Measurements from ENCODE around the gene DHX34.
"Not testable (repeated sequence)": the region's sequence is repeated elsewhere in the genome, so short reads cannot be mapped to it uniquely, and the experiment has no call there.

Gene DHX34

DNA sequence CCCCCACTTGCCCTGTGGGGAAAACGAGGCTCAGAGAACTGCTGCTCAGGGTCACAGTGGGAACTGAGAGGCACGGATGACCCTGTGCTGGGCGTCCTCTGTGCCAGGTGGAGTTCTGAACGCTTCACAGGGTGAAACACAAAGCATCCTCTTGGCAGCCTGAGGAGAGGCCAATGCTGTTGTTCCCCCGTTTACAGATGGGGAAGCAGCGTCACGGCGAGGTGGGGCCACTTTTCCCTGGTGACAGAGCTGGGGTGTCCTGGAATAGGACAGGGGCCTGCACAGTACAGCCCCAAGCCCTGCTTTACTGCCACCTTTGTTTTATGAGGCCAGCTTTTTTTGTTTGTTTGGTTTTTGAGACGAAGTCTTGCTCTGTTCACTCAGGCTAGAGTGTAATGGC is 22.1 kb downstream of the DHX34 start:
- DNase-seq (ENCODE audit: low spot score), result no peak

DNA sequence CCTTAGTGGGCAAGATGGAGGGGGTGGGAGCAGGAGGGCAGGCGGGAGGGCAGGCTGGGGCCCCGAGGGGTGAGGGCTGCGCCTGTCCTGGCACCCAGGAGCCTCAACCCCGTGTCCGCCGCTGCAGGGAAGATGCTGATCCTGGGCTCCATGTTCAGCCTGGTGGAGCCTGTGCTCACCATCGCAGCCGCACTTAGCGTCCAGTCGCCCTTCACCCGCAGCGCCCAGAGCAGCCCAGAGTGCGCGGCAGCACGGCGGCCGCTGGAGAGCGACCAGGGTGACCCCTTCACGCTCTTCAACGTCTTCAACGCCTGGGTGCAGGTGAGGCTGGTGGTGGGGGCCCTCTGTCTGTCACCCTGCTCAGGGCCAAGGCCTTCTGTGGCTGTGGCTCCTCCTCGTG is 23.5 kb downstream of the DHX34 start:
- DNase-seq (ENCODE audit: low spot score), result no peak

DNA sequence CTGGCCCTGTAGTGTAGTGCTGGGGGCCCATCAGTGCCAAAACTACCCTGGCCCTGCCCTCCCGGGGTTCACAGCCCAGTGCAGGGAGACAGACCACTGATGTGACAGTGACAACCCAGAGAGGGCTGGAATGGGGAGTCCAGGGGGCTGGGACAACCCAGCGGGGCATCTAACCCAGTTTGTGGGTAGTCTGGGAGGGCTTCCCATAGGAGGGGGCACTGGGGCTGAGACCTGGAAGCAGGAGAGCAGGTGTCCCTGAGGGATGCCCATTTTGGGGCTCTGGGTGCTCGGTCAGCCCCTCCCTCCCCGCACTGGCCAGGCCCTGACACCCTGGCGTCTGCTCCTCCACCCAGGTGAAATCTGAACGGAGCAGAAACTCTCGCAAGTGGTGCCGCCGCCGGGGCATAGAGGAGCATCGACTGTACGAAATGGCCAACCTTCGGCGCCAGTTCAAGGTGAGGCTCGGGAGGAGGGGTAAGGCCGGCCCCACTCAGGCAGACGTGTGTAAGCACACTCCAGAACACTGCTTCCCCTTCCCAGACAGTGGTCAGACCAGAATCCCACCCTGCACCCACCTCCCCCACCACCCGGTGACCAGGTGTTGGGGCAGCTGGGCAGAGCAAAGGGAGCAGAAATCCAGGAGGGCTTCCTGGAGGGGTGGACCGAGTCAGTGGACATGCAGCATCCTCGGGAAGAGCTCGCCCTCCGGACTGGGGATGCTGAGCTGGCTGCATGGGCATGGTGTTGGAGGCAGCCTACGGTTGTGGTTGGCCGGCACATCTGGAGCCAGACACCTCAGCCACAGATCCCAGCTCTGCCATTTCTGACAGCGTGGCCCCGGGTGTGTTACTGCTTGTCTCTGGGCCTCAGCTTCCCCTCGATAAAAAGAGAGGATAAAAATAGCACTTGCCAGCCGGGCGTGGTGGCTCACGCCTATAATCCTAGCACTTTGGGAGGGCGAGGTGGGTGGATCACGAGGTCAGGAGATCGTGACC is 24.4 kb downstream of the DHX34 start:
- no peak for DNase-seq (ENCODE audit: low spot score)

DNA sequence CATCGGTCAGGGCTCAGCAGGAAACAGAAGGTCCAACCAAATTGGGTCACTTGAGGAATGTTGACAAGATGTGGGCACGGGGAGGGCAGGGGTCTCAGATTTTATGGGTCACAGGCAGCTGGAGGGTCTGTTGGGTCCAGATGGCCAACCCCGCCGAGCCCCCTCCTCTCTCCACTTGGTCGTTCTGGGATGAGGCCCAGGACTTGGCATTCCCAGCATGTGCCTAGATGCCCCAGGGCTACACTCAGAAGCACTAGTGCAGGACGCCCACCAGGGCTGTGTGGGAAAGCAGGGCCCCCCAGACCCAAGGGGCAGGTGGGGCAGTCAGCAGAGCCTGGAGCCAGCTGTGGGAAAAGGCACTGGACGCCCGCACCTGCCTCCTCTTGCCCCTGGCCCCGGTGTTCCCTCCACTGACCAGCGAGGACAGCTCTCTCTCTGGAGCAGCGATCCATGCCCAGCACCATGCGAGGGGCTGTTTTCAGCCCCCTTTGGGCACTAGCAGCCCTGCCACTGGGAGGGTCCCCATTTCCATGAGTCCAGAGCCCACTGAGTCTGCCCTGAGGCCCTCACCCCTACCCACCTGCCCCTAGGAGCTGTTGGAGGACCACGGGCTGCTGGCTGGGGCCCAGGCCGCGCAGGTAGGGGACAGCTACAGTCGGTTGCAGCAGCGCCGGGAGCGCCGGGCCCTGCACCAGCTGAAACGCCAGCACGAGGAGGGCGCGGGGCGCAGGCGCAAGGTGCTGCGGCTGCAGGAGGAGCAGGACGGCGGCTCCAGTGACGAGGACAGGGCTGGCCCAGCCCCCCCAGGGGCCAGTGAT is 26.0 kb downstream of the DHX34 start:
- no peak for DNase-seq (ENCODE audit: low spot score)

DNA sequence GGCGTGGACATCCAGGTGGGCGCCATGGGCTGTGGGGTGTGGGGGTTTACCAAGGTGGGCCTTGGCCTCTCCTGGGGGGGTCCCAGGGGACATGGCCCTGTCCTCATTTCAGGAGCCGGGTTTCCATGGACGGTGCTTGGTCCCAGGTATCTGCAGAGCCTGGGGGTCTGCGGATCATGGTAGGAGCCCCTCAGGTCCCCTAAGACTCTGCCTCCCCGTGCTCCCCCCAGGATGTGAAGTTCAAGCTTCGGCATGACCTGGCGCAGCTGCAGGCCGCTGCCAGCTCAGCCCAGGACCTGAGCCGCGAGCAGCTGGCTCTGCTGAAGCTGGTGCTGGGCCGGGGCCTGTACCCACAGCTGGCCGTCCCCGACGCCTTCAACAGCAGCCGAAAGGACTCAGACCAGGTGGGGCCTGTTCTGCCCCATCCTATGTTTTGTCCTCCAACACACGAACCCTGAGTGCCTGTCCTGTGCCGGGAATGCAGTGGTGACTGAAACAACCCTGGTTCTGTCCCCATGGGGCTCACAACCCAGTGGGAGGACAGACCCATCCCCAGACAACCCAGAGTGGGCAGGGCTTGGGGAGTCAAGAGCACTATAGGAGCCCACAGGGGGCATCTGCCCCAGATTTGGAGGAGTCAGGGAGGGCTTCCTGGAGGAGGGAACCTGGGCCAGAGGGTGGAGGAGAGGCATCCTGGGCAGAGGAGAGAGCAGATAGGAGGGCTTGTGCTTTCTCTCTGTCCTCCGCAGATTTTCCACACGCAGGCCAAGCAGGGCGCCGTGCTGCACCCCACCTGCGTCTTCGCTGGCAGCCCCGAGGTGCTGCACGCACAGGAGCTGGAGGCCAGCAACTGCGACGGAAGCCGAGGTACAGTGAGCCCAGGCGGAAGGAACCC is 26.8 kb downstream of the DHX34 start:
- DNase-seq (ENCODE audit: low spot score), result no peak

DNA sequence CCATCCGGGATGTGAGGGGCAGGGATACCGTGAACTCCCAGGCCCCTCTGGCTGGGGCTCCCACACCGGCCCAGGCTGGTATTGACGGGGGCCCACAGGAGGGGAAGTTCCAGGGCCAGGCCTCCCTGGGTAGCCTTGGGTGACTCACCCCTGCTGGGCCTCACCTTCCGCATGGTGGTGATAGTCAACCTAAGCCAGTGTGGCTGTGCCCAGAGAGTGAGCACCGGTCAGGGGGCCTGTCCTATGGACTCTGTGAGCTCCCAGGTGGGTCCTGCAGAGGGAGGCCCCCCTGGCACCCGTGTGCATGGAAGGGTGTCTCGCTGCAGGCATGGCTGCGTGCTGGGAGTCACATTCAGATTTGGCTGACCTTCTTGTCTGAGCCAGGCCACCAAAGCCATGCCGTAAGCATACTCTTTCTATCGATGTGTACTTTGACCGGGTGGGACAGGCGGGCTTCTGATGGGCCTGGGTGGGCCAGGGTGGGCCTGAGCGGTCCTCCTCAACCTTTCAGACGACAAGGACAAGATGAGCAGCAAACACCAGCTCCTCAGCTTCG is 27.6 kb downstream of the DHX34 start:
- no peak for DNase-seq (ENCODE audit: low spot score)

DNA sequence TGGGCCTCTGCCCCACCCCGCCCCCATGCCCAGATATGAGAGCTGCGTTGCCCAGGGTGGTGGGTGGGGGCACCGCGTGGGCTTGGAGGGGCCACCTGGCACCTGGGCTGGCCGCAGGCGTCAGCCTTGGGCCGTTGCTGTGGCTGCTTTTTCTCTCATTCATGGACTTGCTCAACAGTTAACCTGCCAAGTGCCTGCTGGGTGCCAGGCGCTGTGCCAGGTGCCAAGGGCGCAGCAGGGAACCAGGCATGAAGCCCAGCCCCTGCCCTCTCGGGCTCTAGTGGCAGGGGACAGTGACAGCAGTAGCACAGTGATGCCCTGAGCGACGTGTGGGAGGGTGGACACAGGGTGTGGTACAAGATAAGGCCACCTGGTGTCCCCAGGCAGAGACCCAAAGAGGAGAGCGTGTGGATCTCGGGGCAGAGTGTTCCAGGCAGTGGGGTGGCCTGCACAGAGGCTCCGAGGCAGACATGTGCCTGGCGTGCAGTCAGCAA is 28.1 kb downstream of the DHX34 start:
- no peak for DNase-seq (ENCODE audit: low spot score)

DNA sequence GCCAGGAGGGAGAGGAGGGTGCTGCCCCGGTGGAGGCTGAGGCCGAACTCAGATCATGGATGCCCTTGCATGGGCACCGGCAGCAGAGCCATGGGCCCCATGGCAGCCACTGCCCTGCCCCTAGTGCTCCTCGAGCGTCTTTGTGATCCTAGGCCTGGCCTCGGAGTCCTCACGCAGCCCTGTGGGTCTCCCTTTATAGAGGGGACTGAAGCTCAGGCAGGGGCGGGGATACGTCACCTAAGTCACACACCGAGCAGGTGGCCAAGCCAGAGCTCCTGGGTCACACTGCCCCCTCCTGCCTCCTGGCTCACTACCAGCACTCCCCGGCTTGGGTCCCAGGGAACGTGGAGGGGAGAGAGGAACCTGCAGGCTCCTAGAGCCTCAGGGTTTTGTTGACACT is 28.7 kb downstream of the DHX34 start:
- DNase-seq (ENCODE audit: low spot score), result no peak

DNA sequence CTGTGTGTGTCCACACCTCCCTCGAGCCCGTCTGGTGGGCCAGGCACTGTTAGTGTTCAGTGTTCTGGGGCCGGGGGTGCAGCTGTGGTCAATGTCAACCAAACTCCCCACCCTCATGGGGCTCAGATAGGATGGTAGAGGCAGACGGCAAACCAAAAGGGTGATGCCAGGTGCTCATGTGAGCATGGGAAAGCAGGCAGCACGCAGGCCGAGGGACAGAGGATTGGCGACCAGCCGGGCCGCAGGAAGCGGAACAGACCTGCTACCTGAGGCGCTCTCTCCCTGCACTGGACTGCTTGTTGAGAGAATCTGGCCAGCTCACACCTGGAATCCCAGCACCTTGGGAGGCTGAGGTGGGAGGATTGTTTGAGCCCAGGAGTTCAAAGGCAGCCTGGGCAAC is 29.1 kb downstream of the DHX34 start:
- DNase-seq (ENCODE audit: low spot score), result no peak

DNA sequence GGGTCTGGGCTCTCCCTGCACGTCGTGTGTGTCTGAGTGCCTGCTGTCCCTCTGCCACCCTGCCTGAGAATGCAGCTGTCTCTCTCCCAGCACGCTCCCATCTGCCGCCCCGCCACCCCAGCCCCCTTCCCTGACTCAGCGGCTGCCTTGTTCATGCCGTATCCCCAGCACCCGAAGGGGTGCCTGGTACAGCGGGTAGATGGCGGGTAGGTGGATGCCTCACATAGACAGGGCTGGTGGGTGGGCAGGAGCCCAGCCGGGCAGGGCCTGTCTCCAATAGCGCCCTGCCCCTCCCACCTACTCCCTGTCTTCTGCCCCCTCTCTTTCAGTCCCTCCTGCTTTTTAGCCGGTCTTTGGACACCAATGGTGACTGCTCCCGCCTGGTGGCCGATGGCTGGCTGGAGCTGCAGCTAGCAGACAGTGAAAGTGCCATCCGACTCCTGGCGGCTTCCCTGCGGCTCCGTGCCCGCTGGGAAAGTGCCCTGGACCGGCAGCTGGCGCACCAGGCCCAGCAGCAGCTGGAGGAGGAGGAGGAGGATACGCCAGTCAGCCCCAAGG is 30.3 kb downstream of the DHX34 start:
- DNase-seq (ENCODE audit: low spot score), result no peak

DNA sequence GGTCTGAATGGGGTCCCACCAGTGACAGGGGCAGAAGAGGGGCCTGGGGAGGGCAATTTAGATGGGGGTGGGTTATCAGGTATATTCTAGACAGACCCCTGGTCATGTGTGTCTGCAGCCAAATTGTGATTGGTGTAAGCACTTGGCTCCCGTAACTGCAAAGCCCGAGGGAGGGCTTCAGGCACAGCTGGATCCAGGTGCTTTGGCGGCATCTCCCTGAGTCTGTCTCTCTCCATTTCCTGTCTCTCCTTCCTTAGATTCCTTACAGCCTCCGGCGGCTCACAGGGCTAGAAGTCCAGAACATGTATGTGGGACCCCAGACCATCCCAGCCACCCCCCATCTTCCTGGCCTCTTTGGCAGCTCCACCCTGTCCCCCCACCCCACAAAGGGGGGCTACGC is 31.4 kb downstream of the DHX34 start:
- DNase-seq (ENCODE audit: low spot score), result no peak

DNA sequence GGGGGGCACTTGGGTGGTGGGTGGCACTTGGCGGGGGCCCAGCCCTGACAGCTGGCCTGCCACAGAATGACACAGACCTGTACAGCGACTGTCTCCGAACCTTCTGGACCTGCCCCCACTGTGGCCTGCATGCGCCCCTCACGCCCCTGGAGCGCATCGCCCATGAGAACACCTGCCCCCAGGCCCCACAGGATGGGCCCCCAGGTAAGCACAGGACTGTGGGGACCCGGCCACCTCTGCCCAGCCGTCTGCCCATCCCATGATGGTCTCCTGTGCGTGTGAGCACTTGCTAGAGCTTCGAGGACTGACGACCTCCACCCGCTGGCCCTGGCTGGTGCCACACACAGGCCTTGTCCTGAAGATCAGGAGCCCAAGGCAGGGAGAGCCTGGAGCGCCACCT is 32.0 kb downstream of the DHX34 start:
- no peak for DNase-seq (ENCODE audit: low spot score)

DNA sequence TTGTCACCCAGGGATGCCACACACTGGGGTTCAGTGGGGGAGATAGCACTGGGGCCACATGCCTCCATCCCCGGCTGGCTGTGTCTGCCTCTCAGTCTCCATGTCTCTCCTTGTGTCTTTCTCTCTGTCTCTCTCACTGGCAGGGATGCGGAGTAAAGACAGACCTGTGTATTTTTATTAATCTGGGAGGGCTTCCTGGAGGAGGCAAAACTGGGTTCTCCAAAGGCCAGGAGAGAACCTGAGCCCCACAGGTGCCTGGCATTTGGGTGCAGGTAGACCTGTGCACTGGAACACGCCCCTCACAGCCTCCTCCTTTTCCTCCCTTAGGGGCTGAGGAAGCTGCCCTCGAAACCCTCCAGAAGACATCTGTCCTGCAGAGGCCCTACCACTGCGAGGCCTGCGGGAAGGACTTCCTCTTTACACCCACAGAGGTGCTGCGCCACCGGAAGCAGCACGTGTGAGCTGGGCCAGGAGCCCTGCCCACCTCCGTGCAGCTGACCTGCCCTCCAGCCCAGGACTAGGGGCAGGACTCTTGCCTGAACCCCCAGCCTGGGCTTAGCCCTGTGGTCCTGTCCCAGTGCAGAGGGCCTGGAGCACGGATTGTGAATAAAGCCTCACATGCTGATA is 32.7 kb downstream of the DHX34 start:
- peak; percentile 66 for DNase-seq (ENCODE audit: low spot score)

DNA sequence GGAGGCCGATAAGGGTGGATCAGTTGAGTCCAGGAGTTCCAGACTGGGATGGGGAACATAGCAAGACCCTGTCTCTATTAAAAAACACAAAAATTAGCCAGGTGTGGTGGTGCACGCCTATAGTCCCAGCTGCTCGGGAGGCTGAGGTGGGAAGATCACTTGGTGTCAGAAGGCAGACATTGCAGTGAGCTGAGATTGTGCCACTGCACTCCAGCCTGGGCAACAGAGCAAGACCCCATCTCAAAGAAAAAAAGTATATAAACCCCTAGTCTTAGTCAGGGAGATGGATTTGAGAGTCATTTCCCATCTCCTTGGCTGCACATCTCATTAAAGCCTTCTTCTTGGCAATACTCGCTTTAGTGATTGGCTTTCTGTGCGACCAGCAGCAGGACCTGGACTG is 34.8 kb downstream of the DHX34 start:
- DNase-seq (ENCODE audit: low spot score), result not testable (repeated sequence)

DNA sequence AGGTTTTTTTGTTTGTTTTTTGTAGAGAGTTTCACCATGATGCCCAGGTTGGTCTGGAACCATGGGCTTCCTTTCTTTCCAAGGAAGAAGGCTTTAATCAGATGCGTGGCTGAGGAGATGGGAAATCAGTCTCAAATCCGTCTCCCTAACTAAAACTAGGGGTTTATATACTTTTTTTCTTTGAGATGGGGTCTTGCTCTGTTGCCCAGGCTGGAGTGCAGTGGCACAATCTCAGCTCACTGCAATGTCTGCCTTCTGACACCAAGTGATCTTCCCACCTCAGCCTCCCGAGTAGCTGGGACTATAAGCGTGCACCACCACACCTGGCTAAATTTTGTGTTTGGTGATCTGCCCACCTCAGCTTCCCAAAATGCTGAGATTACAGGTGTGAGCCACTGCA is 35.4 kb downstream of the DHX34 start:
- not testable (repeated sequence) for DNase-seq (ENCODE audit: low spot score)

DNA sequence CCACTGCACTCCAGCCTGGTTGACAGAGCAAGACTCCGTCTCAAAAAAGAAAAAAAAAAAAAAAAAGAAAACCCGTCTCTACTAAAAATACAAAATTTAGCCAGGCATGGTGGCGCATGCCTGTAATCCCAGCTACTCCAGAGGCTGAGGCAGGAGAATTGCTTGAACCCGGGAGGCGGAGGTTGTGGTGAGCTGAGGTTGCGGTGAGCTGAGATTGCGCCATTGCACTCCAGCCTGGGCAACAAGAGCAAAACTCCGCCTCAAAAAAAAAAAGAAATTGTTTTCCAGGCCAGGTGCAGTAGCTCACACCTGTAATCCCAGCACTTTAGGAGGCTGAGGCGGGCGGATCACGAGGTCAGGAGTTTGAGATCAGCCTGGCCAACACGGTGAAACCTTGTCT is 37.5 kb downstream of the DHX34 start:
- DNase-seq (ENCODE audit: low spot score), result not testable (repeated sequence)

DNA sequence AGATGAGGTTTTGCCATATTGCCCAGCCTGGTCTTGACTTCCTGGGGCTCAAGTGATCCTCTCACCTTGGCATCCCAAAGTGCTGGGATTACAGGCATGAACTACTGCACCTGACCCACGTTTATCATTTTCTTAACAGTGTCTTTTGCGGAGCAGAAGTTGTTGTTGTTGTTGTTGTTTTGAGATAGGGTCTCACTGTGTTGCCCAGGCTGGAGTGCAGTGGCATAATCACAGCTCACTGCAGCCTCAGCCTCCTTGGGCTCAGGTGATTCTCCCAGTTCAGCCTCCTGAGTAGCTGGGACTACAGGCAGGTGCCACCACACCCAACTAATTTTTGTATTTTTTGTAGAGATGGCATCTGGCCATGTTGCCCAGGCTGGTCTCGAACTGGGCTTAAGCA is 38.5 kb downstream of the DHX34 start:
- not testable (repeated sequence) for DNase-seq (ENCODE audit: low spot score)

DNA sequence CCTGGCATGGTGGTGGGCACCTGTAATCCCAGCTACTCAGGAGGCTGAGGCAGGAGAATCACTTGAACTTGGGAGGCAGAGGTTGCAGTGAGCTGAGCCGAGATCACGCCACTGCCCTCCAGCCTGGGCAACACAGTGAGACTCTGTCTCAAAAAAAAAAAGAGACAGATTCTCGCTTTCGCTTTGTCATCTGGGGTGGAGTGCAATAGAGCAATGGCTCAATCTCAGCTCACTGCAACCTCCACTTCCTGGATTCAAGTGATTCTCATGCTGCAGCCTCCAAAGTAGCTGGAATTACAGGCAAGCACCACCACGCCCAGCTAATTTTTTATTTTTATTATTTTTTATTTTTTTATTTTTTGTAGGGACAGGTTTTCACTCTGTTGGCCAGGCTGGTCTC is 39.6 kb downstream of the DHX34 start:
- not testable (repeated sequence) for DNase-seq (ENCODE audit: low spot score)

DNA sequence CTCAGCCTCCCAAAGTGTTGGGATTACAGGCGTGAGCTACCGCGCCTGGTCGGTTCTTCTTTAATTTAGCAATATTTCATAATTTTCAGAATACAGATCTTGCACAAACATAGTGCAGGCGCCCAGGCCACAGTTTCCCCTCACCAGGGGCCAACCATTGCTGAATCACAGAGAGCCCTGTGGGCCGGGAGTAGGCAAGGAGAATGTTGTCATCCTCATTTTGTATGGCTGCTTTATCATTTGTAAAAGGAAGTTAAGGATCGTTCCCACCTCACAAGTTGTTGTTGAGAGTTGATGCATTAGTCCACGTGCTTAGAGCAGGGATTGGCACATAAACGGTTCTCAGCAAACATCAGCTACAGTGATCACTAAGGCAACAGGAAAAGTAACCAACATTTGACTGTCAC is 40.0 kb downstream of the DHX34 start:
- DNase-seq (ENCODE audit: low spot score), result peak; percentile 32
